Right renal cortex interstitium (tissue), 3 donors: ENCODE data around the gene ASH1L. TPM values are rescaled to one million over a fixed set of nuclear protein-coding genes. Genes with fewer than 3 reads are reported as not detected.
"Not testable (repeated sequence)": the region's sequence is repeated elsewhere in the genome, so short reads cannot be mapped to it uniquely, and the experiment has no call there.

Experiments used
- DNase-seq, 3 donors: peaks; one replicate each; pipeline ENCODE4 v3.0.0-alpha.2; 2013; ENCODE audit warnings: low read depth in 3 of 3, low spot score in 2 of 3
- polyA plus RNA-seq, 3 donors: library from polyadenylated mRNA; unstranded; fragments of 120-200 nt; gene quantifications; one replicate each; pipeline ENCODE4 v1.2.1, GENCODE V29; 2013; ENCODE audit not compliant: insufficient read length in 3 of 3

The ASH1L gene
- polyA plus RNA-seq, 3 donors: 38.4 to 43.9 (median 39.7) TPM

DNA sequence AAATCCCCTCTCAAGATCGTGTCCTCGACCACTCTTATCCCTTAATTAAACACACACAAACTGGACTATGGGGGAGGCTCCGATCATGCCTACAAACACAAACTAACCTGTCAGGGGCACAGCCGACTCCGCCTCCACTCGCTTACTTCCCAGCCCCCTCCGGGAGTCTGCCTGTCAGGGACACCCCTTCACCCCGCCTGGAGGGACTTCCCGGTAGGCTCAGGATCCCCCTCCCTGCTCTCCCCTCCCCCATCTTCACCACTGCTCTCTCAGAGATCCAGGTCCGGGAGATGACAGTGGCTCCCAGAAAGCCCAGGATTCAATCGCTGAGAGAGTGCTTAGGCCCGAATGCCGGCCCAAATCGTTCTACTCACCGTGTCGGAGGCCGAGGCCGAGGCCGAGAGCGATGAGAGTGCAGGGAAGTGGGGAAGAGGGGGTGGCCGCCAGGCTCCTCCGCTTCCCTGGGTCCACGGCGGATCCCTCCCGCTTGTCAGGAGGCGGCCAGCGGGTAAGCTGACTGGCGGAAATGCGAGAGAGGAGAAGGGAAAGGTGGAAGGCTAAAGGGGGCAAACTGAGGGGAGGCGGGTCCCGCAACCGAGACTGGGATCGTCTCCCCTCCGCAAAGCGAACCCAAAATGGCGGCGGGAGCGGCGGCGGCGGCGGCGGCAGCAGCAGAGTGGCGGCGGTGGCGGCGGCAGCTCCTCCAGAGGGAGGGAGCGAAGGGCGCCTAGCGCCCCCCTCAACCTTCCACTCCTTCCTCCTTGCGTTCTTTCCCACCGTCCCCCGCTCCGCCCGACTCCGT, 623 bp downstream of the ASH1L start:
- DNase-seq: peak in 2 of 3 donors; percentile 3 to 24

DNA sequence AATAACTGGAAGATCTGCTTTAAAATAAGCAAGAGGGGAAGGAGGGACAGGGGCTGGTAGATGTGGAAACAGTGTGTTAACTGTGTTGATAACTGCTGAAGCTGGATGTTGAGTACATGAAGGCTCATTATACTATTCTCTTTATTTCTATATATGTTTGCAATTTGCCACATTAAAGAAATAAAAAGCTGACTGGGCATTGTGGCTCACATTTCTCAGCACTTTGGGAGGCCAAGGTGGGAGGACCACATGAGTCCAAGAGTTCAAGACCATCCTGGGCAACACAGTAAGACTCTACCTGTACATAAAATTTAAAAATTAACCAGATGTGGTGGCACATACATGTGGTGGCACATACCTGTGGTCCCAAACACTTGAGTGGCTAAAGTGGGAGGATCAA, 6.7 kb downstream of the ASH1L start:
- no peak for DNase-seq

DNA sequence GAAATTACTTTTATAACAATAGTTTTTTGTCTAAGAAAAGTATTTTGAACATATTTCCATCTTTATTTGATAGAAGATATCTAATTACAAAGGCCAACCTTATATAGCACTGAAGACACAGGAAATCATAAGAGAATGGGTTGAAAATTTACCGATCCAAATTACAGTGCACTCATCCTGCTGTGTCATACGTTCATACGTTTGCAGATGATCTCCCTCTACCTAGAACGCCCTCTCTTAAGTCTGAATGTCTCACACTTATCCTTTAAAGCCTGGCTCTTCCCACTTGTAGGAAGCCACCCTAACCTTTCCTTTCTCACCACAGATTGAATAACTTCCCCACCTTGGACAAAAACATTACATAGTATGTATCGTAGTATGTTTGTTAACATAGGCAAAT, 9.3 kb downstream of the ASH1L start:
- no peak for DNase-seq

DNA sequence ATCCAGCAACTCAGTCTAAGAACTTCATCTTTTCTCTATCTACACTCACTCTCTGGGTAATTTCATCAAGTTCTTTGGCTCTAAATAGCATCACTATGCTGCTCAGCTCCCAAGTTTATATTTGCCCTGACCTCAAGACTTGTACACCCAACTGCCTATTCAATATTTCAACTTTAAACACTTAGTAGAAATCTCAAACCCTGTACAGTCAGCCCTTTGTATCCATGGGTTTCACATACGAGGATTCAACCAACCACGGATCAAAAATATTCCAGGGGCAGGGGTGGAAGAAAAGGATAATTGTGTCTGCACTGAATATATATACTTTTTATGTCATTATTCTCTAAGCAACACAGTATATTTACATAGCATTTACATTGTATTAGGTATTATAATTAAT, 13.9 kb downstream of the ASH1L start:
- DNase-seq: no peak

DNA sequence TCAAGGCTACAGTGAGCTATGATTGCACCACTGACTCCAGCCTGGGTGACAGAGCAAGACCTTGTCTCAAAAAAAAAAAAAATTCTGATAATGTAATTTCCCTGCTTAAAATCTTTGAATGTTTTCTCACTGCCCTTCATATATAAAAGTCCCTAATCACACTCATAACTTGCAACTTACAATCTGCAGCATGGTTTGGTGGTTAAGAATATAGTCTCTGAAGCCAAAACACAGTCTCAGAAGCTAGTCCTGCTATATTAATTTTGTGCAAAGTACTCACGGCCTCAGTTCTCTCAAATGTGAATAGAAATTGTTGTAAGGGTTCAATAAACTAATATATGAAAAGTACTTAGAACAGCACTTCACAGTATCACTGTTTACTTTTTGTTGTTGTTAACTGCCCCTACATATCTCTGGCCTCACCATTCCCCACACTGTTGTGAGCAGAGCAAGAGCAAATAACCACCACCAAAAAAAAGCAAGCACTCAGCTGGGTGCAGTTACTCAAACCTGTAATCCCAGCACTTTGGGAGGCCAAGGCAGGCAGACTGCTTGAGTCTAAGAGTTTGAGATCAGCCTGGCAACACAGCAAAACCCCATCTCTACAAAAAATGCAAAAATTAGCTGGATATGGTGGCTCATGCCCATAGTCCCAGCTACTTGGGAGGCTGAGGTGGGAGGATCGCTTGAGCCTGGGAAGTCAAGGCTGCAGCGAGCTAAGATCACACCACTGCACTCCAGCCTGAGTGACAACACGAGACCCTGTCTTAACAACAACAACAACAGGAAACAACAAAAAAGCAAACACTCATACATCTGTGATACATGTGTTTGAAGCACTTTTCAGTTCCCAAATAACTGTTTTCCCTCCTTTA, 22.4 kb downstream of the ASH1L start:
- DNase-seq: no peak

DNA sequence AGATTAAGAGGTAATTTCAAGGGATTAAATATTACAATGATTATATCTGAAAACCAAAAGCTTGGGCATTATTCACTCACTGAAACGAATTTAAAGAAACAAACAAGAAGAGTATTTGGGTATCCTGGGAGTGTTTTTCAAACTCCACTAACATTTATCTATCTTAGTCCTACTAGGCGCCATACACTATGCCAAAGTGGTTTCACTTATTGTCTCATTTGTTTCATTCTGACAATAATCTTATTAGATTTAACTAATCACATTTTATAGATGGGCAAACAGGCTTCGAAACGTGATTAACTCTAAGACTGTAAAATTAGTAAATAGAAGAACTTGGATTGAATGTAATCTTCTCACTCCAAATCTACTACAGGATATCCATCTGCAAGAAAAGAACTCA, 25.4 kb downstream of the ASH1L start:
- no peak for DNase-seq

DNA sequence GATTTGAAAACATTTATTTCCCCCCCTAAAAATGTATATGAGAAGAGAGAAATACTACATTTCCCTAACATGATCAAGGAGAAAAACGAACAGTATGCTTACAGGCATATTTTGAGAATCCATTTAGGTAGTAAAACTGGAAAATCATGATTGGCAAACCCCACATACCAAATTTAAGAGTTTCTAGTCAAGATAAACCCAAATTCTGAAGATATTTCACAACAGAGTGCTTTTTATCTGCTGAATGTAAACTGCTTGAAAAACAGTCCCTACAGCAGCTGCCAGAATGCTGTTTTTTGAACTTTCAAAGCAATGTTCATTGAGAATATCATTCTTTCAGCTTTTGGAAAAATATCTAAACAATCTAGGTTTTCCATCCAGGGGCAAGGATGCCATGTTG, 31.0 kb downstream of the ASH1L start:
- no peak for DNase-seq

DNA sequence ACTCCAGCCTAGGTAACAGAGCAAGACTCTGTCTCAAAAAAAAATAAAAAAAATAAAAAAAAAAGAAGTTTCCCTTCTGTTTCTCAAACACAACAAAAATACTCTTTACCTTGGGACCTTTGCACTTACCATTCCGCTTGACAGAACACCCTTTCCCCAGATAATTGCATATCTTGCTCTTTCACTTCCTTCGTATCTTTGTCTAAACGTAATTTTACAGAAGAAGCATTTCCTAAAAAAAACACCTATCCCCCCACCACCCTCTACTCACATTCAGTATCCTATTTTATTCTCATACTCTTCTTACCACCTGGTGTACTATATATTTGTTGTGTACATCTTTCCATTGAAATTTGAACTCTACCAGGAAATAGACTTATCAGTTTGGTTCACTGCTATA, 32.7 kb downstream of the ASH1L start:
- no peak for DNase-seq

DNA sequence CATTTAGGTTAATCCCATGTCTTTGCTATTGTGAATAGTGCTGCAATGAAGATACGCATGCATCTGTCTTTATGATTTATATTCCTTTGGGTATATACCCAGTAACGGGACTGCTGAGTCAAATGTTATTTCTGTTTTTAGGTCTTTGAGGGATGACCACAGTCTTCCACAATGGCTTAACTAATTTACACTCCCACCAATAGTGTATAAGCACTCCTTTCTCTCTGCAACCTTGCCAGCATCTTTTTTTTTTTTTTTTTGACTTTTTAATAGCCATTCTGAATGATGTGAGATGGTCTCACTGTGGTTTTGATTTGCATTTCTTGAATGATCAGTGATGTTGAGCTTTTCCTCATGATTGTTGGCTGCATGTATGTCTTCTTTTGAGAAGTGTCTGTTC, 33.5 kb downstream of the ASH1L start:
- DNase-seq: no peak

DNA sequence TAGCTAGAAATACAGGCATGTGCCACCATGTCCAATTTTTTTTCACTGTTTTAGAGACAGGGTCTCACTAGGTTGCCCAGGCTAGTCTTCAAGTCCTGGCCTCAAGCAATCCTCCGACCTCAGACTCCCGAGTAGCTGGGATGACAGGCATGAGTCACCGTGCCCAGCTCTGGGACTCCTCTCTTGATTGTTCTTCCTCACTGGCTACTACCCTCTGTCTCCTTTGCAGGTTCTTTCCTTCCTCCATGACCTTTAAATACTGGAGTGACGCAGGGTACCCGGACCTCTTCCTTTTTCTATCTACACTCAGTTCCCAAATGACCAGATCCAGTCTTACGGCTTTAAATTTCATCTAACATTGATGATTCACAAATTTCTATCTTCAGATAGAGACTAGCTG, 34.9 kb downstream of the ASH1L start:
- no peak for DNase-seq

DNA sequence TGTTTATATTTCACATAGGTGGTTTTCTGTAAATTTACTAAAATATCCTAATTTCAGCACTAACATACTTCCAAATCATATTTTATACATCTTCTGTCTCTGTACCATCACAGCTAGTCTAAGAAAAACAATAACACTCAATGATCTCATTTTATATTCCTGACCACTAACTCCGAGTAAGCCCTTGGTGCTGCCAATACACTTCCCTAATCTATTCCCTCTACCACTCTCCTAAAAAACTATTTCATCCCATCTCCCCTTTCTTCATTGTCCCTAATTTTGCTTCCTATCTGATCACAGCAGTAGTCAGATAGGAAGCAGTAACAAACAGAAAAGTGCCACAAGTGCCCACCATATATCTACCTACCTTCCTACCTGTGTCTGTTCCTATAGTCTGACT, 36.2 kb downstream of the ASH1L start:
- DNase-seq: no peak

DNA sequence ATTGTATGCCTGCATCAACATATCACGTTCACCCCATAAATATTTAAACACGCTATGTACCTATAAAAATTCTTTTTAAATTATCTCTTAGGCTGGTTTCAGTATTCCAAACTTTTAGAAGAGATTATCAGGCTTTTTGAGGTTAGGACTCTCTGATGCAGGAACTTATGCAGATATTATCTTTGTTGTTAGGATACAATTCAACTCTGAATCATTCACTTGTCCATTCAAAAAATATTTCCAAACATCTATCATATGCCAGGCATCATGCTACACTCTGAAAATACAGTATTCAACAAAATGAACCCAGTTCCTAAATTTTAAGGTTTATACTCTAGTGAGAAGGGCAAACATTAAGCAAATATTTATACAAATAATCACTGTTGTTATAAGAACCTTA, 40.5 kb downstream of the ASH1L start:
- no peak for DNase-seq

DNA sequence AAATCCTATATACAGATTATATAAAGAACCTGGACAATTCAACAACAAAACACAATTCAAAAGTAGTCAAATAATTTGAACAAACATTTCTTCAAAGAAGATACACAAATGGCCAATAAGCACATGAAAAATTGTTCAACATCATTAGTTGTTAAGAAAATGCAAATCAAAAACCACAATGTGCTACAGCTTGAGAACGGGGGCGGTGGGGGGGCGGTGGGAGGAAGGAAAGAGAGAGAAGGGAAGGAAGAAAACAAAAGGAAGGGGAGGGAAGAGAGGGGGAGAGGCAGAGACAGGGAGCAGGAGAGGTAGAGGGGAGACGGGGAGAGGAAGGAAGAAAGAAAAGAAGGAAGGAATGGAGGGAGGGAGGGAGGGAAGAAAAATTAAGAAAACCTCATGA, 44.1 kb downstream of the ASH1L start:
- no peak for DNase-seq

DNA sequence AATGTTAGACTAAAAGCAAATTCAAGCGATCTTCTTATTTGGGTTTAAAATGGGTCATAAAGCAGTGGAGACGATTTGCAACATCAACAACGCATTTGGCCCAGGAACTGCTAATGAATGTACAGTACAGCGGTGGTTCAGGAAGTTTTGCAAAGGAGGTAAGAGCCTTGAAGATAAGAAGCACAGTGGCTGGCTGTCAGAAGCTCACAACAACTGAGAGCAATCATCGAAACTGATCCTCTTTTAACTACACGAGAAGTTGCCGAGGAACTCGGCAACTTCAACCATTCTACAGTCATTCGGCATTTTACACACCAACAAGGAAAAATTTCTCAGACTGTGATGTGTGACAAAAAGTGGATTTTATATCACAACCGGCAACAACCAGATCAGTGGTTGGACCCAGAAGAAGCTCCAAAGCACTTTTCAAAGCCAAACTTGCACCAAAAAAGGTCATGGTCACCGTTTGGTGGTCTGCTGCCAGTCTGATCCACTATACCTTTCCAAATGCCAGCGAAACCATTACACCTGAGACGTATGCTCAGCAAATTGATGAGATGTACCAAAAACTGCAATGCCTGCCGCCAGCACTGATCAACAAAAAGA, 47.9 kb downstream of the ASH1L start:
- DNase-seq: no peak

DNA sequence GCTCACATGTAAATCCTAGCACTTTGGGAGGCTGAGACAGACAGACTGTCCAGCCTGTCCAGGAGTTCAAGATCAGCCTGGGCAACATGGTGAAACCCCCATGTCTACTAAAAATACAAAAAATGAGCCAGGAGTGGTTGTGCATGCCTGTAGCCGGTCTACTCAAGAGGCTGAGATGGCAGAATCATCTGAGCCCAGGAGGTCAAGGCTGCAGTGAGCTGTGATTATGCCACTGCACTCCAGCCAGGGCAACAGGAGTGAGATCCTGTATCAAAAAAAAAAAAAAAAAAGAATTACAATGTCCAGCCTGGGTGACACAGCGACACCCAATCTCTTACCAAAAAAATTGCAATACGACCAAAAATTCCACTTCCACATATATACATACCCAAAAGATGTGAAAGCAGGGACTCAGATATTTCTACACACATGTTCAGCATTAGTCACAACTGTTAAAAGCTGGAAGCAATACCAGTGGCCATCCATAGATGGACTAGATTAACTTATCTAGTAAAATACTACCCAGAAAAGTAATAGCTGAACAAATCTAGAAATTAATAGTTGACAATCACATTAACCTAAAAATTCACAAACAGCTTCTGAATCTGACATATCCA, 49.2 kb downstream of the ASH1L start:
- no peak for DNase-seq

DNA sequence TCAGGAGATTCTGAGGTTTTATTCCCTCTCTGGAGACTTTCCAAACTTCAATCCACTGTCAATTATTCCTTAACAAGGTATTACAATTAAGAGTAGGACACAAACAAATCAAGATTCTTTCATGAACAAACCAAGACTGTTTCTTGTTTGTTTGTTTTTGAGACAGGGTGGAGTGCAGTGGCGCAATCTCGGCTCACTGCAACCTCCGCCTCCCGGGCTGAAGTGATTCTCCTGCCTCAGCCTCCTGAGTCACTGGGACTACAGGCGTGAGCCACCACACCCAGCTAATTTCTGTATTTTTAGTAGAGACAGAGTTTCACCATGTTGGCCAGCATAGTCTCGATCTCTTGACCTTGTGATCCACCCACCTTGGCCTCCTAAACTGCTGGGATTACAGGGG, 51.2 kb downstream of the ASH1L start:
- DNase-seq: not testable (repeated sequence)

DNA sequence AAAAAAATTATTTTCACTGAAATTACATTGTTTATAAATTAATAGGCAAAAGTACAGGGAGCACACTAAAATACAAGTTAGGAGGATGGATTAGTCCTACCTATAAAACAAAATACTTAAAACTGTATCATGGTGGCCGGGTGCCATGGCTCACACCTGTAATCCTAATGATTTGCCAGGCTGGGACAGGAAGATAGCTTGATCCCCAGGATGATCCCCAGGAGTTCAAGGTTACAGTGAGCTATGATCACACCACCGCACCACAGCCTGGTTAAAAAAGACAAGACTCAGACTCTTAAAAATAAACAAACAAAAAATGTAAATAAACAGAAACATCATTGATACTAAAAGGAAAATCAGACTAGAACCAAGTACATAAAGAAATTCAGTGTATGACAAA, 53.5 kb downstream of the ASH1L start:
- DNase-seq: no peak

DNA sequence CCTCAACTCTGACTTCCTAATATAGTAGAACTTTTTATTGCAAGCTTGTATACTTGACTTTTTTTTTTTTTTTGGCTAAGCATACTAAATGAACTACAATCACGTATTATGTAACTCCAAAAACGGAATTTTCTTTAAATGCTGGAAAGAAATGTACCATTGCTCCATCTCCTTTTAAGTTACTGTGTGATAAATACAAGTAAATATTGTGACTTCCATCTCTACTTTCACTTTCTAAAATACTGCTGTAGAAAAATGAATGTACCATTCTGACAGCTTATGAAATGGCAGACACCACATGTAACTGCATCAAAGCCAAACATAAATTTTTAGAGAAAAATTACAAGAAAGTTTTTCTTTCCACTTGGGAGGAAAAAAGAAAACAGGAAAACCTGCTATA, 54.7 kb downstream of the ASH1L start:
- DNase-seq: no peak

DNA sequence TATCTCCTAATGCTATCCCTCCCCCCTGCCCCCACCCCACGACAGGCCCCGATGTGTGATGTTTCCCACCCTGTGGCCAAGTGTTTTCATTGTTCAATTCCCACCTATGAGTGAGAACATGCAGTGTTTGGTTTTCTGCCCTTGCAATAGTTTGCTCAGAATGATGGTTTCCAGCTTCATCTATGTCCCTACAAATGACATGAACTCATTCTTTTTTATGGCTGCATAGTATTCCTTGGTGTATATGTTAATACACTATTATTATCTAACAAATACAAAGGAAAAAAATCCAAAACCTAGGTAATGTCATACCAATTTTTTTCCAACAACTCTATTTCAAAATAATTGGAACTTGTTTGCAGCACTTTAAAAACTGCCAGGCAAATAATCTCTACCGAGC, 56.6 kb downstream of the ASH1L start:
- not testable (repeated sequence) for DNase-seq

DNA sequence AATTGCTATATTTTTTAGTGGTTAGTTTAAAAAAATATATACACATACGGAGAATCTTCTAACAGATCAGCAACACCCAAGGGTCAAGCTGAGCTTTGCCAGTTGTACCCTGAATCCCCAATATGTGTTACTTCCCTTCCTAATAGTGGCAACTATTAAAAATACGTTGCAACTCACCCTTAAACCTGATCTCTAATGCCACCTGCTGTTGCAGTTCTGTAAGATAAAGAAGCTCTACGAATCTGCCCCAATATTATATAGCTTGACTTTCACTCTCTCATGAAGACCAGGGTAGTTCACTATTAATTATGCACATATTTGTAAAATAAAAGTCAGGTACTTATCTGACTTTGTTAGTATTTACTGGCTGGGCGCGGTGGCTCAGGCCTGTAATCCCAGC, 58.4 kb downstream of the ASH1L start:
- DNase-seq: no peak

DNA sequence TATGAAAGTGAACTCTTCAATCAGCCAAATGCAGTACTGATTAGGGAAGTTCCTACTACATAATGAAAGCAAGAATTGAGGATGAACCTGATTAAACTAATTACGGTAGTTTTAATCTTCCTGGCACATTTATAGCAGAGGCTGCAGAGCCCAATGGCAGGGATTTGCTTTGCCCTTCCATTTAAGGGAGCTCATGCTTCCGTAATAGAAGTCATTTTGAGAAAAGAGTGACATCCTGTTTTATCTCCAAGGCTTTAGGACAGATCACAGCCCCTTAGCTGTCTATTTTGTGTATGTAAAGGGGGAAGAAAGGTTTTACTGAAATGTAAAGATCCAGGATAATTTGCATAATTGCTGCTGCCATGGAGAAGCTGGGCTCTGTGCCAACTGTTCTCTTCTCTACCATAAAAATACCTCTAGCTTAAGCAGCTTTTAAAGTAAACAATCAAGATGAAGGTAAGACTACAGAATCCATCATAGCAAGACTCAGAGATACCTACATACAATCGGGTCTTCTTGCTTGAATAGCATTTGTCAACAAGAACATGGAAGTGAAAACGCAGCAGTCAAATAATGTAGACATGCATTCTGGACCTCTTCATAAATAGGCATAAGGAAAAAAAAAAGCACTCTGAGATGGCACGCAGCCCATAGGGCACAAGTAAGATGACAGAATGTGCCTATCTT, 62.5 kb downstream of the ASH1L start:
- peak; percentile 4 to 10 (median 9) for DNase-seq
